HepG2 (cell line): ENCODE measurements around the gene POLL. TPM values are rescaled to one million over a fixed set of nuclear protein-coding genes. Genes with fewer than 3 reads are reported as not detected.

Experiments used
- ATAC-seq: fragments of 200-7000 bp; cut with Tn5 transposase; 3 replicates; pipeline ENCODE4 v1.9.1; 2020; ENCODE audit warnings: mild to moderate bottlenecking, moderate library complexity
- BruUV-seq: library from RNA; stranded (reverse); fragments of 400-500 nt; replicated peaks from 2 replicates; lab custom pipeline; 2021; lab: Mats Ljungman, UMichigan
- CTCF ChIA-PET: fragments of 300-600 bp; formaldehyde crosslinking; extraction: SDS; loops from one replicate; lab custom pipeline; 2021; ENCODE audit warnings: low total read pairs, inconsistent platforms, low intra/inter-chr PET ratio; lab: Yijun Ruan, JAX
- POLR2A ChIA-PET: fragments of 350-600 bp; sonication (Branson Sonifier 250); formaldehyde crosslinking; loops from one replicate; lab custom pipeline; 2020; ENCODE audit warnings: antibody characterized with exemption, inconsistent platforms; lab: Yijun Ruan, JAX
- DNase-seq: peaks from one replicate; pipeline ENCODE4 v3.0.0-alpha.2; 2015; ENCODE audit warnings: low spot score
- FAIRE-seq: peaks from 3 replicates; lab custom pipeline; 2011; peaks lifted over from hg19 to GRCh38; lab: Jason Lieb, UNC
- H2AFZ ChIP-seq: one replicate; pipeline ENCODE4 v1.6.1; 2011; ENCODE audit warnings: low read length, inconsistent platforms
- H3K27ac ChIP-seq: fragments of 300-600 bp; 3 replicates; pipeline ENCODE4 v1.8.0; 2011; ENCODE audit warnings: mixed run types, mild to moderate bottlenecking, mixed read lengths, low read length, inconsistent platforms; ENCODE audit not compliant: insufficient read depth; ENCODE audit errors: extremely low read length
- H3K27me3 ChIP-seq, 2 experiments: fragments of 200-600 bp in 1 of 2; 2 replicates in 1 of 2; 3 replicates in 1 of 2; pipeline versions ENCODE4 v1.6.0 to v1.8.0; 2011; ENCODE audit warnings: low read length in 2 of 2, mild to moderate bottlenecking in 2 of 2, moderate library complexity in 2 of 2, inconsistent platforms in 1 of 2; ENCODE audit not compliant: insufficient read depth in 2 of 2, control insufficient read depth in 1 of 2
- H3K36me3 ChIP-seq, 2 experiments: fragments of 200-600 bp in 1 of 2; replicated peaks in 1 of 2; 2 replicates in 1 of 2; 3 replicates in 1 of 2; pipeline versions ENCODE4 v1.5.1 to v1.8.0; 2011; ENCODE audit warnings: low read length in 2 of 2, inconsistent platforms in 1 of 2; ENCODE audit not compliant: insufficient read depth in 2 of 2, control insufficient read depth in 1 of 2
- H3K4me1 ChIP-seq: 2 replicates; pipeline ENCODE4 v1.5.1; 2012; ENCODE audit warnings: low read length, inconsistent platforms; ENCODE audit not compliant: insufficient read depth
- H3K4me2 ChIP-seq: 2 replicates; pipeline ENCODE4 v1.6.0; 2011; ENCODE audit warnings: low read depth, low read length, inconsistent platforms
- H3K4me3 ChIP-seq, 3 experiments: fragments of 200-600 bp in 1 of 3; sonication (generic), shearing (Covaris generic) in 1 of 3; replicated peaks in 1 of 3; 2 replicates each; pipeline ENCODE4 v1.5.1; 2011 to 2016; ENCODE audit warnings: low read length in 3 of 3, inconsistent platforms in 2 of 3, low read depth in 2 of 3, mild to moderate bottlenecking in 2 of 3, control low read depth in 1 of 3, mixed read lengths in 1 of 3; ENCODE audit not compliant: insufficient read depth in 1 of 3
- H3K79me2 ChIP-seq: one replicate; pipeline ENCODE4 v1.6.1; 2011; ENCODE audit warnings: low read length, inconsistent platforms; ENCODE audit not compliant: insufficient read depth
- H3K9ac ChIP-seq: 2 replicates; pipeline ENCODE4 v1.6.0; 2011; ENCODE audit warnings: mild to moderate bottlenecking, low read depth, low read length, inconsistent platforms; ENCODE audit not compliant: insufficient read depth
- H3K9me3 ChIP-seq: 2 replicates; pipeline ENCODE4 v1.5.1; 2012; ENCODE audit warnings: mild to moderate bottlenecking, low read length
- H4K20me1 ChIP-seq: 2 replicates; pipeline ENCODE4 v1.6.0; 2011; ENCODE audit warnings: inconsistent platforms, mild to moderate bottlenecking, low read length, moderate library complexity; ENCODE audit not compliant: insufficient read depth
- ERF ChIP-seq: IDR thresholded peaks from 2 replicates; pipeline ENCODE4 v1.6.1; 2018; ENCODE audit warnings: missing biosample characterization, missing genetic modification reagents
- IRF1 ChIP-seq: sonication (generic); formaldehyde crosslinking; IDR thresholded peaks from 2 replicates; pipeline ENCODE4 v1.4.0; 2020; ENCODE audit warnings: low read depth, mild to moderate bottlenecking, missing genetic modification reagents
- MED8 ChIP-seq: sonication (generic); formaldehyde crosslinking; IDR thresholded peaks from 2 replicates; pipeline ENCODE4 v1.8.1; 2023; ENCODE audit warnings: mild to moderate bottlenecking, missing genetic modification reagents; ENCODE audit not compliant: insufficient replicate concordance
- ONECUT2 ChIP-seq: sonication (generic); formaldehyde crosslinking; IDR thresholded peaks from 2 replicates; pipeline ENCODE4 v1.4.0; 2020; ENCODE audit warnings: missing genetic modification reagents
- PAX8 ChIP-seq: sonication (generic); formaldehyde crosslinking; IDR thresholded peaks from 2 replicates; pipeline ENCODE4 v1.8.0; 2022; ENCODE audit warnings: mild to moderate bottlenecking, missing genetic modification reagents, borderline replicate concordance
- POLR2AphosphoS2 ChIP-seq: IDR thresholded peaks from 2 replicates; pipeline ENCODE4 v1.6.1; 2011; ENCODE audit warnings: low read depth, low read length, improper control_type of control experiment
- SIX1 ChIP-seq: sonication (generic); formaldehyde crosslinking; IDR thresholded peaks from 2 replicates; pipeline ENCODE4 v1.4.0; 2020; ENCODE audit warnings: missing genetic modification reagents, borderline replicate concordance
- WGBS: methylation state at CpG from one replicate; pipeline ENCODE4 v1.1.6; 2017; ENCODE audit warnings: low lambda C conversion rate; 5-methylcytosine and 5-hydroxymethylcytosine counted together
- in situ Hi-C: cut with HindIII; loops from 2 replicates; pipeline ENCODE4 v1.10.0; 2017; ENCODE audit warnings: low pct_unique_long_range_greater_than_20kb; ENCODE audit not compliant: extremely low pct_ligation_motif_present
- intact Hi-C: fragments of 100-400 bp; cut with micrococcal nuclease; formaldehyde crosslinking; loops from one replicate; pipeline ENCODE4 v1.10.0; 2022; ENCODE audit not compliant: unreplicated experiment
- polyA plus RNA-seq, 8 experiments: library from polyadenylated mRNA; depleted of rRNA in 3 of 8; stranded (reverse) in 7 of 8; unstranded in 1 of 8; fragments of >200 nt; fragmentation: Illumina TruSeq in 4 of 8; extraction: Trizol in 4 of 8; gene quantifications; 2 replicates each; pipeline versions ENCODE4 v1.2.1 to v1.2.3, GENCODE V29; 2011 to 2016; ENCODE audit warnings: low read depth in 4 of 8, missing spikeins in 1 of 8, mixed read lengths in 1 of 8; ENCODE audit not compliant: insufficient read depth in 1 of 8
- total RNA-seq, 5 experiments: library from RNA; depleted of rRNA; stranded (reverse); fragments of >200 nt; fragmentation: Illumina TruSeq; extraction: Trizol; gene quantifications; 2 replicates each; pipeline ENCODE4 v1.2.3, GENCODE V29; 2016; ENCODE audit warnings: low read depth in 1 of 5
- TF ChIP-seq, protein P1 (sequence below): sonication (generic); formaldehyde crosslinking; IDR thresholded peaks from 2 replicates; pipeline ENCODE4 v1.4.0; 2020; ENCODE audit warnings: missing genetic modification reagents

The POLL gene
- total and polyA plus RNA-seq, 2 of the 13 experiments (the other 11 are each of a cell fraction or from before 2014, with no cell fraction given), result 13.8 to 19.1 TPM

DNA sequence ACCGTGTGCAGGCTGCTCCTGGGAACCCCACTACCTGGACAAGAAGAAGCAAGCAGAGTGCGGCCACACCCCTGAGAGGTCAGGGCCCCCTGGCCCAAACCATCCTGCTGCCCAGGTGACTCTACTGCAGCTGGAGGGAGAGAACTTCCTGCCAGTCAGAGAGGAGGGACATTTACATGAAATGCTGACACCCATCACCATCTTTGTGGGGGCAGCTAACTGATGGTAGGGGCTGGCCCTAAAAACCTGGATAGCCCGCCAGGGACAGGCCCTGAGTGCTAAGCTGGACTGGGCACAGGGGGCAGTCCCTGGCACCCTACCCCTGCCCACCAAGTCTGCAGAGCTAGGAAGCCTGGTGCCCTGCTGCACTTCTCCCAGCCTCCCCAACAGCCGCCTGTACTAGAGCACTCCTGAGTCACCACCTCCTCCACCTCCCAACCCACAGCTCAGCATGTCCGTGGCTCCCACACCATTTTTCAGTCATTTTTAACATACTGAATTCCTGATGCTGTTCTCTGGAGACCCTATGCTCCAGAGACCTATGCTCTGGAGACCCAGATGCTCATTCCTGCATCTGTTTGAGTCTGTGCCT, 27.6 kb upstream of the POLL start:
- Histone ChIP-seq H3K79me2 (no peaks in the 10 kb centered on the region), H3K36me3 (peaks cover 12 to 21% of the 10 kb centered on the region in 2 experiments), H3K4me2 (no peak overlapping the region), H3K27ac (no peak overlapping the region), H3K9ac (no peak overlapping the region), H2AFZ (no peak overlapping the region), H3K4me3 (no peak overlapping the region), H4K20me1 (no peaks in the 10 kb centered on the region), H3K9me3 (no peaks in the 10 kb centered on the region), H3K4me1 (no peaks in the 10 kb centered on the region), H3K27me3 (no peaks in the 10 kb centered on the region)
- ATAC-seq, result no peak
- BruUV-seq, result no TSS peak
- in situ Hi-C loops, result no loop called here
- ChIA-PET CTCF (no interaction called here), POLR2A (no interaction called here)
- no peak for DNase-seq
- 97% methylated on average over 4 of the region's 5 CpGs for WGBS
- no peak for FAIRE-seq
- intact Hi-C loops, result no loop called here
- TF ChIP-seq ERF (CRISPR knock-in tag) (no peak), MED8 (CRISPR knock-in tag) (no peak), ONECUT2 (CRISPR knock-in tag) (no peak), PAX8 (no peak), IRF1 (no peak), SIX1 (CRISPR knock-in tag) (no peak), POLR2AphosphoS2 (no peak)
- TF ChIP-seq, protein P1, sequence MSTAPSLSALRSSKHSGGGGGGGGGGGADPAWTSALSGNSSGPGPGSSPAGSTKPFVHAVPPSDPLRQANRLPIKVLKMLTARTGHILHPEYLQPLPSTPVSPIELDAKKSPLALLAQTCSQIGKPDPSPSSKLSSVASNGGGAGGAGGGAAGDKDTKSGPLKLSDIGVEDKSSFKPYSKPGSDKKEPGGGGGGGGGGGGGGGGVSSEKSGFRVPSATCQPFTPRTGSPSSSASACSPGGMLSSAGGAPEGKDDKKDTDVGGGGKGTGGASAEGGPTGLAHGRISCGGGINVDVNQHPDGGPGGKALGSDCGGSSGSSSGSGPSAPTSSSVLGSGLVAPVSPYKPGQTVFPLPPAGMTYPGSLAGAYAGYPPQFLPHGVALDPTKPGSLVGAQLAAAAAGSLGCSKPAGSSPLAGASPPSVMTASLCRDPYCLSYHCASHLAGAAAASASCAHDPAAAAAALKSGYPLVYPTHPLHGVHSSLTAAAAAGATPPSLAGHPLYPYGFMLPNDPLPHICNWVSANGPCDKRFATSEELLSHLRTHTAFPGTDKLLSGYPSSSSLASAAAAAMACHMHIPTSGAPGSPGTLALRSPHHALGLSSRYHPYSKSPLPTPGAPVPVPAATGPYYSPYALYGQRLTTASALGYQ (CRISPR knock-in tag), result no peak
